ENCODE data around the gene ABR.
"Not testable (repeated sequence)": the region's sequence is repeated elsewhere in the genome, so short reads cannot be mapped to it uniquely, and the experiment has no call there.

ABR gene

GRCh38 chr17:1095090-1095852, 84.5 kb downstream of the ABR start:
- DNase-seq (ENCODE audit: low read depth, low spot score), result no peak

- no peak for DNase-seq (ENCODE audit: low read depth, low spot score)
Measured at GRCh38 chr17:1094591-1094990, 85.2 kb downstream of the ABR start.

- no peak for DNase-seq (ENCODE audit: low read depth, low spot score)
Measured at GRCh38 chr17:1091900-1092299, 87.9 kb downstream of the ABR start.

- DNase-seq (ENCODE audit: low read depth, low spot score), result no peak
Measured at GRCh38 chr17:1091190-1091534, 88.6 kb downstream of the ABR start.

GRCh38 chr17:1090465-1091189, 89.2 kb downstream of the ABR start:
- no peak for DNase-seq (ENCODE audit: low read depth, low spot score)

- DNase-seq (ENCODE audit: low read depth, low spot score), result no peak
Measured at GRCh38 chr17:1089915-1090314, 89.9 kb downstream of the ABR start.

GRCh38 chr17:1087381-1088241, 92.2 kb downstream of the ABR start:
- peak; percentile 66 for DNase-seq (ENCODE audit: low read depth, low spot score)

GRCh38 chr17:1083451-1084187, 96.2 kb downstream of the ABR start:
- DNase-seq (ENCODE audit: low read depth, low spot score), result no peak

- no peak for DNase-seq (ENCODE audit: low read depth, low spot score)
Measured at GRCh38 chr17:1082579-1082978, 97.2 kb downstream of the ABR start.

- no peak for DNase-seq (ENCODE audit: low read depth, low spot score)
Measured at GRCh38 chr17:1078831-1079561, 100.8 kb downstream of the ABR start.

GRCh38 chr17:1077986-1078711, 101.6 kb downstream of the ABR start:
- peak; percentile 47 for DNase-seq (ENCODE audit: low read depth, low spot score)

- no peak for DNase-seq (ENCODE audit: low read depth, low spot score)
Measured at GRCh38 chr17:1077581-1077985, 102.2 kb downstream of the ABR start.

GRCh38 chr17:1076982-1077302, 102.8 kb downstream of the ABR start:
- no peak for DNase-seq (ENCODE audit: low read depth, low spot score)

- no peak for DNase-seq (ENCODE audit: low read depth, low spot score)
Measured at GRCh38 chr17:1076299-1076981, 103.3 kb downstream of the ABR start.

- DNase-seq (ENCODE audit: low read depth, low spot score), result no peak
Measured at GRCh38 chr17:1074886-1075605, 104.7 kb downstream of the ABR start.

- not testable (repeated sequence) for DNase-seq (ENCODE audit: low read depth, low spot score)
Measured at GRCh38 chr17:1073963-1074625, 105.7 kb downstream of the ABR start.

GRCh38 chr17:1073241-1073962, 106.4 kb downstream of the ABR start:
- DNase-seq (ENCODE audit: low read depth, low spot score), result no peak

GRCh38 chr17:1072551-1072961, 107.2 kb downstream of the ABR start:
- DNase-seq (ENCODE audit: low read depth, low spot score), result no peak
